ENCODE results near the gene ITGA2. TPM values are rescaled to one million over a fixed set of nuclear protein-coding genes. Genes with fewer than 3 reads are reported as not detected.

Gene ITGA2
- total RNA-seq, 2 experiments from 2014 or later: 0.74 to 0.86 TPM

DNA sequence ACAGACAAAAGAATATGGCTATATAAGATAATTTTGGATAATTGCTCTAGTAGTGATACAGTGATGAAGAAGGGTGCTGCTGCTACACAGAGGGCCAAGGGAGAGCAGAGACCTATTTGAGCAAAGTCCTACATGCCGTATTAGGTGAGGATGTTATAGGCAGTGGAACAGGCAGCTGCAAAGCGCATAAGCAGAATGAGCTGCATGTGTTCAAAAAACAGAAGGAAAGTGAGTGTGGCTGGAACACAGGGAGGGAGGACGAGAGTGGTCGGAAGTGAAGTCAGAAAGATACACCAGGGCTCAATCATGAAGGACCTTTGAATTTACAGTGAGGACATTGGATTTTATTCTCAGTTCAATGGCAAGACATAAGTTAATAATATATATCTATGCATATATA is 35.4 kb downstream of the ITGA2 start:
- POLR2A ChIA-PET: interaction anchor here (1.4 kb wide), 1 partner anchor 18 kb away, joined by 3 read pairs; no protein-coding TSS in a partner anchor
- TF ChIP-seq, protein P1, sequence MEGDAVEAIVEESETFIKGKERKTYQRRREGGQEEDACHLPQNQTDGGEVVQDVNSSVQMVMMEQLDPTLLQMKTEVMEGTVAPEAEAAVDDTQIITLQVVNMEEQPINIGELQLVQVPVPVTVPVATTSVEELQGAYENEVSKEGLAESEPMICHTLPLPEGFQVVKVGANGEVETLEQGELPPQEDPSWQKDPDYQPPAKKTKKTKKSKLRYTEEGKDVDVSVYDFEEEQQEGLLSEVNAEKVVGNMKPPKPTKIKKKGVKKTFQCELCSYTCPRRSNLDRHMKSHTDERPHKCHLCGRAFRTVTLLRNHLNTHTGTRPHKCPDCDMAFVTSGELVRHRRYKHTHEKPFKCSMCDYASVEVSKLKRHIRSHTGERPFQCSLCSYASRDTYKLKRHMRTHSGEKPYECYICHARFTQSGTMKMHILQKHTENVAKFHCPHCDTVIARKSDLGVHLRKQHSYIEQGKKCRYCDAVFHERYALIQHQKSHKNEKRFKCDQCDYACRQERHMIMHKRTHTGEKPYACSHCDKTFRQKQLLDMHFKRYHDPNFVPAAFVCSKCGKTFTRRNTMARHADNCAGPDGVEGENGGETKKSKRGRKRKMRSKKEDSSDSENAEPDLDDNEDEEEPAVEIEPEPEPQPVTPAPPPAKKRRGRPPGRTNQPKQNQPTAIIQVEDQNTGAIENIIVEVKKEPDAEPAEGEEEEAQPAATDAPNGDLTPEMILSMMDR (IDR thresholded peaks at IDR 0.05): no peak
- ATAC-seq: no peak

GRCh38 chr5:53025487-53025886 is 36.3 kb downstream of the ITGA2 start:
- H3K9me3 Mint-ChIP-seq: no peaks in the 10 kb centered on the region
- no peak overlapping the region for H3K4me3 Mint-ChIP-seq
- no peaks in the 10 kb centered on the region for H3K36me3 Mint-ChIP-seq (ENCODE audit: low read depth)
- H3K4me1 Mint-ChIP-seq (ENCODE audit: low read depth): peaks cover 7% of the 10 kb centered on the region
- H3K27me3 Mint-ChIP-seq: no peaks in the 10 kb centered on the region
- DNase-seq (no peak), ATAC-seq (no peak)
- intact Hi-C loops (cut with micrococcal nuclease): no loop called here
- no peak overlapping the region for H3K27ac Mint-ChIP-seq
- TF ChIP-seq, protein P1 (IDR thresholded peaks at IDR 0.05): no peak
- CTCF ChIA-PET: interaction anchor here (1.0 to 1.6 kb wide), 4 partner anchors 10 to 77 kb away, joined by 3 read pairs; no protein-coding TSS in a partner anchor
- POLR2A ChIA-PET: no interaction called here

More for the DNA sequence above, 35.4 kb downstream of the ITGA2 start:
- Mint-ChIP-seq H3K9me3 (no peaks in the 10 kb centered on the region), H3K27ac (no peak overlapping the region), H3K36me3 (ENCODE audit: low read depth) (no peaks in the 10 kb centered on the region), H3K4me3 (no peak overlapping the region), H3K27me3 (no peaks in the 10 kb centered on the region), H3K4me1 (ENCODE audit: low read depth) (no peaks in the 10 kb centered on the region)
- intact Hi-C loops (cut with micrococcal nuclease): no loop called here
- no peak for DNase-seq
- CTCF ChIA-PET: interaction anchor here (1.0 to 1.6 kb wide), 4 partner anchors 11 to 75 kb away, joined by 3 to 7 read pairs (median 4); no protein-coding TSS in a partner anchor

DNA sequence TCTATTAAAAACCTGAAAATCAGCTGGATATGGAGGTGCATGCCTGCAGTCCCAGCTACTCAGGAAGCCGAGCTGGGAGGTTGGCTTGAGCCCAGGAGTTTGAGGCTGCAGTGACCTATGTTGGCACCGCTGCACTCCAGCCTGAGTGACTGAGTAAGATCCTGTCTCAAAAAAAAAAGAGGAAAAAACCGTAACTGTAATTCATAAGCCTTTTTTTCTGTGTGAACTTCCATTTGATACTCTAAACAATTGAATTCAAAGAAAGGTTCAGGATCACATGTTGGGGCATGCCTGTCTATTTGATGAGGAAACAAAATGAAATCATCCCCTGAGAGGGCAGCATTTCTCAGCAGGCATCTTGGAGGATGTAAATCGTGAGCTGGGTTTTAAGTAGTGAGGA is 38.8 kb downstream of the ITGA2 start:
- peaks cover 21% of the 10 kb centered on the region for H3K4me1 Mint-ChIP-seq (ENCODE audit: low read depth)

GRCh38 chr5:53029608-53030007 is 40.5 kb downstream of the ITGA2 start:
- intact Hi-C loops (cut with micrococcal nuclease): loop anchor here (5.0 to 10.0 kb wide), 2 partner anchors 42 to 65 kb away; partner anchors contain the start of gene ITGA2
- Mint-ChIP-seq H3K9me3 (no peaks in the 10 kb centered on the region), H3K36me3 (ENCODE audit: low read depth) (no peaks in the 10 kb centered on the region), H3K27me3 (no peaks in the 10 kb centered on the region), H3K4me3 (no peak overlapping the region), H3K4me1 (ENCODE audit: low read depth) (peaks cover 27% of the 10 kb centered on the region), H3K27ac (no peak overlapping the region)
- TF ChIP-seq, protein P1 (IDR thresholded peaks at IDR 0.05): no peak
- DNase-seq (no peak), ATAC-seq (no peak)
- POLR2A ChIA-PET: interaction anchor here (0.6 kb wide), 1 partner anchor 12 kb away, joined by 3 read pairs; no protein-coding TSS in a partner anchor
- CTCF ChIA-PET: interaction anchor here (1.1 to 1.5 kb wide), 3 partner anchors 9 to 81 kb away, joined by 3 to 5 read pairs (median 3); no protein-coding TSS in a partner anchor

More for the DNA sequence above, 38.8 kb downstream of the ITGA2 start:
- H3K27me3 Mint-ChIP-seq: no peaks in the 10 kb centered on the region
- no peak overlapping the region for H3K4me3 Mint-ChIP-seq
- H3K36me3 Mint-ChIP-seq (ENCODE audit: low read depth): no peaks in the 10 kb centered on the region
- DNase-seq (no peak), ATAC-seq (no peak)
- H3K27ac Mint-ChIP-seq: no peak overlapping the region
- POLR2A ChIA-PET: interaction anchor here (0.5 kb wide), 1 partner anchor 56 kb away, joined by 3 read pairs; no protein-coding TSS in a partner anchor
- TF ChIP-seq, protein P1 (IDR thresholded peaks at IDR 0.05): no peak
- CTCF ChIA-PET: interaction anchor here (0.9 to 1.1 kb wide), 2 partner anchors 8 to 34 kb away, joined by 3 to 5 read pairs; no protein-coding TSS in a partner anchor
- intact Hi-C loops (cut with micrococcal nuclease): no loop called here
- no peaks in the 10 kb centered on the region for H3K9me3 Mint-ChIP-seq

- Mint-ChIP-seq H3K4me3 (no peak overlapping the region), H3K4me1 (ENCODE audit: low read depth) (peaks cover 27% of the 10 kb centered on the region), H3K36me3 (ENCODE audit: low read depth) (no peaks in the 10 kb centered on the region), H3K9me3 (no peaks in the 10 kb centered on the region), H3K27me3 (no peaks in the 10 kb centered on the region), H3K27ac (peak overlapping the region; percentile 6)
- DNase-seq: no peak
- intact Hi-C loops (cut with micrococcal nuclease): loop anchor here (5.0 to 10.0 kb wide), 2 partner anchors 44 to 64 kb away; partner anchors contain the start of gene ITGA2
- CTCF ChIA-PET: interaction anchor here (1.3 to 1.5 kb wide), 2 partner anchors 10 to 22 kb away, joined by 3 to 5 read pairs; no protein-coding TSS in a partner anchor
- ATAC-seq: no peak
- TF ChIP-seq, protein P1 (IDR thresholded peaks at IDR 0.05): no peak
- POLR2A ChIA-PET: interaction anchor here (0.6 kb wide), 1 partner anchor 16 kb away, joined by 3 read pairs; no protein-coding TSS in a partner anchor
These were observed 41.7 kb downstream of the ITGA2 start for GRCh38 chr5:53030893-53031292.

All from activated CD8-positive, alpha-beta T cell treated with anti-CD3 and anti-CD28 coated beads for 36 hours (primary cell).